Mesodermal cell (in vitro differentiated cells): Measurements from ENCODE around the gene EBF4.
"Not testable (repeated sequence)": the region's sequence is repeated elsewhere in the genome, so short reads cannot be mapped to it uniquely, and the experiment has no call there.

Experiments
- H3K27ac ChIP-seq: 2 replicates; pipeline ENCODE4 v1.7.0; 2013; ENCODE audit warnings: mild to moderate bottlenecking, low read depth, low read length, moderate library complexity; ENCODE audit not compliant: severe bottlenecking
- H3K36me3 ChIP-seq: 2 replicates; pipeline ENCODE4 v1.7.1; 2013; ENCODE audit warnings: mild to moderate bottlenecking, low read length, moderate library complexity; ENCODE audit not compliant: control insufficient read depth, insufficient read depth
- H3K4me1 ChIP-seq: one replicate; pipeline ENCODE4 v1.7.1; 2013; ENCODE audit warnings: mild to moderate bottlenecking, low read length; ENCODE audit not compliant: insufficient read depth, control insufficient read depth, poor library complexity, severe bottlenecking
- H3K4me3 ChIP-seq: 2 replicates; pipeline ENCODE4 v1.7.0; 2013; ENCODE audit warnings: low read length, control low read depth, mild to moderate bottlenecking; ENCODE audit not compliant: insufficient read depth, poor library complexity, severe bottlenecking; ENCODE audit errors: extremely low read depth
- H3K9me3 ChIP-seq: 2 replicates; pipeline ENCODE4 v1.7.1; 2013; ENCODE audit warnings: mild to moderate bottlenecking, low read length, moderate library complexity; ENCODE audit not compliant: control insufficient read depth
- WGBS, 2 experiments: methylation state at CpG; one replicate each; pipeline ENCODE4 v1.1.5; 2013; ENCODE audit warnings: missing lambda C conversion rate in 2 of 2; ENCODE audit not compliant: insufficient coverage in 2 of 2; 5-methylcytosine and 5-hydroxymethylcytosine counted together

The EBF4 gene

GRCh38 chr20:2760297-2760951 is 67.8 kb downstream of the EBF4 start:
- no peaks in the 10 kb centered on the region for H3K36me3 ChIP-seq
- no peaks in the 10 kb centered on the region for H3K4me1 ChIP-seq
- 91 to 98% methylated on average over 4 to 5 of the region's 7 CpGs for WGBS, 2 experiments

GRCh38 chr20:2760952-2761305 is 68.3 kb downstream of the EBF4 start:
- H3K4me1 ChIP-seq = no peaks in the 10 kb centered on the region
- no peaks in the 10 kb centered on the region for H3K36me3 ChIP-seq
- no peak overlapping the region for H3K4me3 ChIP-seq
- no peaks in the 10 kb centered on the region for H3K9me3 ChIP-seq
- H3K27ac ChIP-seq = no peak overlapping the region
- 90 to 100% methylated on average over 2 of the region's 2 CpGs for WGBS, 2 experiments

More at GRCh38 chr20:2760297-2760951, 67.8 kb downstream of the EBF4 start:
- Histone ChIP-seq H3K9me3 (no peaks in the 10 kb centered on the region), H3K4me3 (no peak overlapping the region), H3K27ac (no peak overlapping the region)

GRCh38 chr20:2761885-2762284 is 69.3 kb downstream of the EBF4 start:
- Histone ChIP-seq H3K27ac (no peak overlapping the region), H3K4me1 (no peaks in the 10 kb centered on the region), H3K4me3 (no peak overlapping the region), H3K36me3 (no peaks in the 10 kb centered on the region), H3K9me3 (no peaks in the 10 kb centered on the region)
- 98 to 100% methylated on average over 3 to 4 of the region's 4 CpGs for WGBS, 2 experiments

GRCh38 chr20:2762578-2763131 is 70.1 kb downstream of the EBF4 start:
- 30 to 42% methylated on average over 1 of the region's 2 CpGs for WGBS, 2 experiments
- no peaks in the 10 kb centered on the region for H3K9me3 ChIP-seq
- H3K4me3 ChIP-seq = no peak overlapping the region
- no peaks in the 10 kb centered on the region for H3K36me3 ChIP-seq
- H3K27ac ChIP-seq = no peak overlapping the region
- H3K4me1 ChIP-seq = no peaks in the 10 kb centered on the region

GRCh38 chr20:2763186-2763585 is 70.6 kb downstream of the EBF4 start:
- 33 to 59% methylated on average over 1 to 2 of the region's 5 CpGs for WGBS, 2 experiments

GRCh38 chr20:2767768-2768631 is 75.4 kb downstream of the EBF4 start:
- Histone ChIP-seq H3K36me3 (no peaks in the 10 kb centered on the region), H3K9me3 (no peaks in the 10 kb centered on the region), H3K4me1 (no peaks in the 10 kb centered on the region), H3K4me3 (no peak overlapping the region), H3K27ac (no peak overlapping the region)
- 78 to 83% methylated on average over 8 to 11 of the region's 15 CpGs for WGBS, 2 experiments

More at GRCh38 chr20:2763186-2763585, 70.6 kb downstream of the EBF4 start:
- no peaks in the 10 kb centered on the region for H3K36me3 ChIP-seq
- no peaks in the 10 kb centered on the region for H3K4me1 ChIP-seq
- no peak overlapping the region for H3K4me3 ChIP-seq
- no peak overlapping the region for H3K27ac ChIP-seq
- H3K9me3 ChIP-seq = no peaks in the 10 kb centered on the region

- no peaks in the 10 kb centered on the region for H3K4me1 ChIP-seq
- H3K4me3 ChIP-seq = no peak overlapping the region
- WGBS, 2 experiments = 81% methylated on average over 3 of the region's 5 CpGs; no CpG with 5 or more reads in 1 of the 2 experiments
- no peak overlapping the region for H3K27ac ChIP-seq
- no peaks in the 10 kb centered on the region for H3K9me3 ChIP-seq
- no peaks in the 10 kb centered on the region for H3K36me3 ChIP-seq
These were observed 76.0 kb downstream of the EBF4 start for GRCh38 chr20:2768632-2769015.

GRCh38 chr20:2770091-2770490 is 77.5 kb downstream of the EBF4 start:
- not testable (repeated sequence) for H3K27ac ChIP-seq, H3K4me3 ChIP-seq, H3K36me3 ChIP-seq, H3K4me1 ChIP-seq, H3K9me3 ChIP-seq
- WGBS, 2 experiments = 88 to 98% methylated on average over 8 to 11 of the region's 12 CpGs

- Histone ChIP-seq H3K9me3 (no peaks in the 10 kb centered on the region), H3K27ac (no peak overlapping the region), H3K4me3 (no peak overlapping the region), H3K36me3 (no peaks in the 10 kb centered on the region), H3K4me1 (no peaks in the 10 kb centered on the region)
- 73 to 77% methylated on average over 9 of the region's 12 CpGs for WGBS, 2 experiments
These were observed 79.1 kb downstream of the EBF4 start for GRCh38 chr20:2771631-2772080.

GRCh38 chr20:2773812-2774211 is 81.2 kb downstream of the EBF4 start:
- H3K36me3 ChIP-seq = no peaks in the 10 kb centered on the region
- no peak overlapping the region for H3K4me3 ChIP-seq
- no peaks in the 10 kb centered on the region for H3K4me1 ChIP-seq
- H3K27ac ChIP-seq = no peak overlapping the region
- H3K9me3 ChIP-seq = no peaks in the 10 kb centered on the region
- 90 to 93% methylated on average over 6 to 8 of the region's 9 CpGs for WGBS, 2 experiments
